Brain microvascular endothelial cell (primary cell): ENCODE results near the gene LRRC61.
"Not testable (repeated sequence)": the region's sequence is repeated elsewhere in the genome, so short reads cannot be mapped to it uniquely, and the experiment has no call there.

Experiments used
- DNase-seq: peaks from one replicate; pipeline ENCODE4 v3.0.0-alpha.2; 2020
- H3K27ac ChIP-seq: fragments of 250-450 bp; sonication (Bioruptor Pico); 2 replicates; pipeline ENCODE4 v1.5.1; 2020; ENCODE audit warnings: mild to moderate bottlenecking, moderate library complexity
- H3K27me3 ChIP-seq: fragments of 250-450 bp; sonication (Bioruptor Pico); replicated peaks from 2 replicates; pipeline ENCODE4 v1.5.1; 2020; ENCODE audit warnings: mild to moderate bottlenecking
- H3K36me3 ChIP-seq: fragments of 250-450 bp; sonication (Bioruptor Pico); replicated peaks from 2 replicates; pipeline ENCODE4 v1.5.1; 2020; ENCODE audit warnings: mild to moderate bottlenecking
- H3K4me3 ChIP-seq: 2 replicates; pipeline ENCODE4 v1.5.1; 2011; ENCODE audit warnings: low read depth, mild to moderate bottlenecking, control low read depth, low read length, moderate library complexity
- CTCF ChIP-seq: IDR thresholded peaks from 2 replicates; pipeline ENCODE4 v1.5.1; 2011; ENCODE audit warnings: low read depth, mild to moderate bottlenecking, moderate library complexity, low read length, control low read depth, inconsistent platforms; ENCODE audit errors: missing control alignments
- in situ Hi-C: cut with HindIII; loops from 2 replicates; pipeline ENCODE4 v1.10.0; 2017; ENCODE audit warnings: low sequenced_read_pairs, low pct_ligation_motif_present

LRRC61 gene

GRCh38 chr7:150322833-150323681 is at the start of gene LRRC61, which contains the start of gene ACTR3C:
TSS of gene LRRC61 (plus strand) at chr7:150323355. CDS start at chr7:150336862, 13,507 bp downstream.
TSS of gene ACTR3C (minus strand) at chr7:150323545. CDS start at chr7:150295296, 28,249 bp downstream.
- in situ Hi-C loops: no loop called here
- Histone ChIP-seq H3K27ac (no peak within 1 kb of the TSS), H3K27me3 (peaks cover 8% of the 10 kb centered on the region), H3K4me3 (peak within 1 kb of the TSS; percentile 47), H3K36me3 (no peaks in the 10 kb centered on the region)
- no peak for DNase-seq
- TF ChIP-seq CTCF: no peak

- in situ Hi-C loops, H3K27me3 ChIP-seq, H3K4me3 ChIP-seq, H3K36me3 ChIP-seq, H3K27ac ChIP-seq: not testable (repeated sequence)
- DNase-seq: peak; percentile 35
- peak; percentile 62 for TF ChIP-seq CTCF
Observed at GRCh38 chr7:150276132-150276695, 46.9 kb upstream of the LRRC61 start.

GRCh38 chr7:150278383-150278782 is 44.8 kb upstream of the LRRC61 start:
- H3K4me3 ChIP-seq, DNase-seq, in situ Hi-C loops, H3K27me3 ChIP-seq, H3K36me3 ChIP-seq, H3K27ac ChIP-seq: not testable (repeated sequence)

GRCh38 chr7:150281681-150282403 is 41.3 kb upstream of the LRRC61 start:
- in situ Hi-C loops, H3K4me3 ChIP-seq, H3K27me3 ChIP-seq, H3K36me3 ChIP-seq, H3K27ac ChIP-seq, DNase-seq: not testable (repeated sequence)

GRCh38 chr7:150283111-150283510 is 40.0 kb upstream of the LRRC61 start:
- DNase-seq, H3K4me3 ChIP-seq, in situ Hi-C loops, H3K36me3 ChIP-seq, H3K27ac ChIP-seq, H3K27me3 ChIP-seq: not testable (repeated sequence)

- in situ Hi-C loops, H3K27me3 ChIP-seq, H3K36me3 ChIP-seq, H3K27ac ChIP-seq, H3K4me3 ChIP-seq, DNase-seq: not testable (repeated sequence)
Observed at GRCh38 chr7:150283608-150284007, 39.5 kb upstream of the LRRC61 start.

GRCh38 chr7:150285849-150286754 is 37.1 kb upstream of the LRRC61 start:
- H3K27ac ChIP-seq, in situ Hi-C loops, H3K27me3 ChIP-seq, H3K4me3 ChIP-seq, H3K36me3 ChIP-seq: not testable (repeated sequence)
- peak; percentile 20 for DNase-seq
- peak; percentile 51 for TF ChIP-seq CTCF

- H3K27me3 ChIP-seq, DNase-seq, in situ Hi-C loops, H3K4me3 ChIP-seq, H3K27ac ChIP-seq, H3K36me3 ChIP-seq: not testable (repeated sequence)
Observed at GRCh38 chr7:150287815-150288214, 35.3 kb upstream of the LRRC61 start.

GRCh38 chr7:150288816-150289215 is 34.3 kb upstream of the LRRC61 start:
- H3K27me3 ChIP-seq, in situ Hi-C loops, H3K4me3 ChIP-seq, DNase-seq, H3K27ac ChIP-seq, H3K36me3 ChIP-seq: not testable (repeated sequence)

- H3K4me3 ChIP-seq, H3K36me3 ChIP-seq, in situ Hi-C loops, H3K27me3 ChIP-seq, H3K27ac ChIP-seq, DNase-seq: not testable (repeated sequence)
Observed at GRCh38 chr7:150290317-150290716, 32.8 kb upstream of the LRRC61 start.
